COLO668 (cell line): ENCODE data around the gene ASCL1.
A peak's percentile ranks its signal among the peaks of the same experiment; 100 is the strongest.

Experiments used
- DNase-seq: peaks from one replicate; lab custom pipeline; 2025; ENCODE audit not compliant: unreplicated experiment; lab: John Stamatoyannopoulos, UW

Gene ASCL1

GRCh38 chr12:102976609-102977280 is 19.3 kb downstream of the ASCL1 start:
- DNase-seq: no peak

DNA sequence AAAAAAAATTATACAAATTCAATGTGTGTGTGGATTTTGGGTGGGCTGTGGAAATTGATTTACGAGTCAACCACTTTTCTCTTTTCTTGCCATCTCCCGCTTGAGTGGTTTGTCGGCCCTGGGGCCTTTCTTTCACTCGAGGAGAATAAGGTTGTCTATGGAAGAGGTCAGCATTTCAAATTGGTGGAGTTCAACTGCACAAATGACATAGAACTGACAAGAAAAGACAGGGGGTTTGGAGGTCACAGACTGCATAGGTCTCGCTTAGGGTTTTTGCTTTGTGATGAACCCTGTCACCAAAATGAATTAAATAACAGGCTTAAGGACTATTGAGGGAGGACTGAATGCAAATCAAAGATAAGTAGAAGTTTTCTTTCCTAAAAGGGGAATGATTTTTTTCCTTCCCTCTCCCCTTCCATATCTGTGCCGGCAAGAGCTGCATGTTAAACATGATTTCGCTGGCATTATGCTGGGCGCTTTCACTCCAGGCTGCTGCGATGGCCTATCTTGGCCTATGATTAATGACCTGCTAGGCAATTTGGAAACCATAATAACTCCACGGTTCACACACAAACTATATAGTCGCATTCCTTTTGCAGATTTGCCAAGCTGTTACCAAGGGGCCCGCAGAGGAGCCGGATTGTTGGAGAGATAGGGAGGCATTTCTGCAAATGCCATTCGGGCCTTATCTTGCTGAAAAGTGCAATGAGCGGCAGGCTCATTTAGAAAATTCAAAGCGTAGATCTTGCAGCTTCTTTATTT is 20.7 kb downstream of the ASCL1 start:
- no peak for DNase-seq

GRCh38 chr12:102980350-102980749 is 22.9 kb downstream of the ASCL1 start:
- DNase-seq: no peak

DNA sequence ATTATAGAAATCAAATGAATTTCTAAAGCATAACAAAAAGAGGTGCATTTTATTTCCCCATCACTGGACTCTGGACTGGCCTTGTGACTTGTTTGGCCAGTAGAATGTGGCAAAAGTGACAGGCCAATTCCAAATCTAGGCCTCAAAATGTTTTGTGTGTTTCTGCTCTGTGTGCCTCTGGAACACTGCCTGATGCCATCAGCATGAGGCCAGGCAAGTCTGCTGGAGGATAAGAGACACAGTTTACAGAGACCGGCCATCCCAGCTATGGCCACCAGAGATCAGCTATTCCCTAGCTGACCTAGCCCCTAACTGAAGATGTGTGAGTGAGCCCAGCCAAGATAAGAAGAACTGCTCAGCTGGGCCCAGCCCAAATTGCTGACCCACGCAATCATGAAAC is 32.9 kb downstream of the ASCL1 start:
- no peak for DNase-seq

- peak; percentile 26 for DNase-seq
Observed at GRCh38 chr12:102992297-102992696, 34.8 kb downstream of the ASCL1 start.

- no peak for DNase-seq
Observed at GRCh38 chr12:102992720-102993119, 35.2 kb downstream of the ASCL1 start.

DNA sequence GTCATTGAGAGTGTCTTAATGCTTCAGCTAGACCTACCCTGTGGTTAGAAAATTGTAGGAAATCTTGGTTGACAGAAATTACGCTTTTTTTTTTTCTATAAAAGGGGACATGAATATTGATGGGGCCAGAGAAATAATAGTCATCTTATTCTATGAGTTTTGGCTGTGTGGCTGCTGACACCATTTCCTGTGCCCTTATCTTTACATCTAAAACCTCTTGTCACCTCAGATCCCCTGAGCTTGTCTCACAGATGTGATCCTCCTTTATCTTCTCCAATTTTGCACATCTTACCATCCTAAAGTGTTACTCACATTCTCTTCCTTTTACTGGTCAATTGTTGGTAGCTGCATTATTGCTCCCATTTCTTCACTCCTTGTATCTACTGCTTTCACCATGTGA is 36.1 kb downstream of the ASCL1 start:
- DNase-seq: no peak

GRCh38 chr12:102995372-102995771 is 37.9 kb downstream of the ASCL1 start:
- no peak for DNase-seq
